A549 (cell line): ENCODE measurements around the gene RCSD1. TPM values are rescaled to one million over a fixed set of nuclear protein-coding genes. Genes with fewer than 3 reads are reported as not detected.
"Not testable (repeated sequence)": the region's sequence is repeated elsewhere in the genome, so short reads cannot be mapped to it uniquely, and the experiment has no call there.

Experiments used
- ATAC-seq, 2 experiments: fragments of 200-7000 bp in 1 of 2; fragments of >200 bp in 1 of 2; cut with Nextera tagmentation in 1 of 2; cut with Tn5 transposase in 1 of 2; 3 replicates each; pipeline versions ENCODE4 v1.8.0 to v1.9.1; 2018 to 2020; ENCODE audit warnings: mild to moderate bottlenecking in 1 of 2, moderate library complexity in 1 of 2
- CTCF ChIA-PET: fragments of 300-600 bp; sonication (Branson Sonifier 250); formaldehyde crosslinking; extraction: SDS; loops from one replicate; lab custom pipeline; 2021; ENCODE audit warnings: antibody characterized with exemption, inconsistent platforms; lab: Yijun Ruan, JAX
- POLR2A ChIA-PET: fragments of 350-600 bp; formaldehyde crosslinking; extraction: SDS; loops from one replicate; lab custom pipeline; 2021; ENCODE audit warnings: antibody characterized with exemption, inconsistent platforms; lab: Yijun Ruan, JAX
- DNase-seq, 2 experiments: peaks; one replicate each; pipeline versions ENCODE4 v3.0.0 to v3.0.0-alpha.2; 2011 to 2016; ENCODE audit warnings: low read depth in 1 of 2, low spot score in 1 of 2
- FAIRE-seq: peaks from 2 replicates; lab custom pipeline; 2011; peaks lifted over from hg19 to GRCh38; lab: Jason Lieb, UNC
- H3K27ac ChIP-seq, 2 experiments: fragments of >200 bp; sonication (Bioruptor Twin); formaldehyde crosslinking; 3 replicates each; pipeline ENCODE4 v1.5.1; 2016 to 2017
- H3K4me1 ChIP-seq: fragments of >200 bp; sonication (Bioruptor Twin); formaldehyde crosslinking; 3 replicates; pipeline ENCODE4 v1.6.1; 2016
- H3K4me2 ChIP-seq: fragments of >200 bp; sonication (Bioruptor Twin); formaldehyde crosslinking; 3 replicates; pipeline ENCODE4 v1.6.1; 2016
- H3K4me3 ChIP-seq: fragments of >200 bp; sonication (Bioruptor Twin); formaldehyde crosslinking; 3 replicates; pipeline ENCODE4 v1.5.1; 2016
- H3K9me3 ChIP-seq: fragments of >200 bp; sonication (Bioruptor Twin); formaldehyde crosslinking; 3 replicates; pipeline ENCODE4 v1.6.1; 2016
- BHLHE40 ChIP-seq: IDR thresholded peaks from 2 replicates; pipeline ENCODE4 v1.6.1; 2012; ENCODE audit warnings: low read depth, low read length, inconsistent platforms
- CBX8 ChIP-seq: fragments of 200-600 bp; sonication (generic); IDR thresholded peaks from 2 replicates; pipeline ENCODE4 v1.6.1; 2016
- CHD2 ChIP-seq: fragments of 150-350 bp; IDR thresholded peaks from 2 replicates; pipeline ENCODE4 v1.6.1; 2014; ENCODE audit warnings: low read length; ENCODE audit not compliant: partially characterized antibody
- CHD4 ChIP-seq: fragments of 200-600 bp; sonication (generic); IDR thresholded peaks from 2 replicates; pipeline ENCODE4 v1.6.1; 2016; ENCODE audit warnings: antibody characterized with exemption, mild to moderate bottlenecking, borderline replicate concordance
- CTCF ChIP-seq: fragments of >200 bp; sonication (Bioruptor Twin); formaldehyde crosslinking; IDR thresholded peaks from 3 replicates; pipeline ENCODE4 v1.5.1; 2016
- EP300 ChIP-seq, 2 experiments: fragments of >200 bp; sonication (Bioruptor Twin); formaldehyde crosslinking; IDR thresholded peaks; 2 replicates in 1 of 2; 3 replicates in 1 of 2; pipeline ENCODE4 v1.6.1; 2016 to 2017
- ESRRA ChIP-seq: fragments of 150-350 bp; IDR thresholded peaks from 2 replicates; pipeline ENCODE4 v1.6.1; 2014; ENCODE audit warnings: mild to moderate bottlenecking, low read length, borderline replicate concordance
- FOSB ChIP-seq: fragments of 250-450 bp; sonication (Bioruptor Pico); IDR thresholded peaks from 2 replicates; pipeline ENCODE4 v1.5.0; 2020; ENCODE audit warnings: mild to moderate bottlenecking, moderate library complexity
- FOSL2 ChIP-seq, 2 experiments: fragments of 450-650 bp in 1 of 2; fragments of >200 bp in 1 of 2; sonication (Bioruptor Twin) in 1 of 2; formaldehyde crosslinking; IDR thresholded peaks; 2 replicates each; pipeline versions ENCODE4 v1.5.0 to v1.6.1; 2016 to 2020; ENCODE audit warnings: mild to moderate bottlenecking in 1 of 2, moderate library complexity in 1 of 2
- HEYL ChIP-seq: fragments of 250-450 bp; sonication (Bioruptor Pico); IDR thresholded peaks from 2 replicates; pipeline ENCODE4 v1.8.0; 2021; ENCODE audit warnings: mild to moderate bottlenecking, moderate library complexity
- MAFK ChIP-seq: fragments of 450-650 bp; IDR thresholded peaks from 2 replicates; pipeline ENCODE4 v1.6.1; 2014; ENCODE audit not compliant: partially characterized antibody
- MAZ ChIP-seq: fragments of 150-350 bp; IDR thresholded peaks from 2 replicates; pipeline ENCODE4 v1.6.1; 2014; ENCODE audit warnings: antibody characterized with exemption, low read depth, low read length, borderline replicate concordance
- NPAS2 ChIP-seq: fragments of 250-450 bp; sonication (Bioruptor Pico); IDR thresholded peaks from 2 replicates; pipeline ENCODE4 v1.8.0; 2022; ENCODE audit warnings: mild to moderate bottlenecking, moderate library complexity, borderline replicate concordance
- RNF2 ChIP-seq: fragments of 200-600 bp; sonication (generic); IDR thresholded peaks from 2 replicates; pipeline ENCODE4 v1.6.1; 2016; ENCODE audit warnings: low read depth, mild to moderate bottlenecking, antibody characterized with exemption, moderate library complexity, borderline replicate concordance
- SMC3 ChIP-seq: fragments of >200 bp; sonication (Bioruptor Twin); formaldehyde crosslinking; IDR thresholded peaks from 3 replicates; pipeline ENCODE4 v1.6.1; 2018; ENCODE audit warnings: inconsistent platforms
- TFCP2L1 ChIP-seq: fragments of 250-450 bp; sonication (Bioruptor Pico); IDR thresholded peaks from 2 replicates; pipeline ENCODE4 v1.5.0; 2021; ENCODE audit warnings: mild to moderate bottlenecking
- ZFP36 ChIP-seq: fragments of 450-650 bp; IDR thresholded peaks from 2 replicates; pipeline ENCODE4 v1.6.1; 2014; ENCODE audit warnings: borderline replicate concordance; ENCODE audit not compliant: partially characterized antibody
- ZNF302 ChIP-seq: fragments of 250-450 bp; sonication (Bioruptor Pico); IDR thresholded peaks from 2 replicates; pipeline ENCODE4 v1.9.0; 2021; ENCODE audit warnings: inconsistent platforms, mild to moderate bottlenecking, moderate library complexity
- WGBS: methylation state at CpG from one replicate; pipeline ENCODE4 v1.1.6; 2017; ENCODE audit errors: missing lambda C conversion rate; 5-methylcytosine and 5-hydroxymethylcytosine counted together
- polyA plus RNA-seq, 4 experiments: library from polyadenylated mRNA; depleted of rRNA in 3 of 4; stranded (reverse); fragments of >200 nt; fragmentation: RNase III in 1 of 4; extraction: RNeasy Plus Mini Kit Qiagen cat#74134 plus additional on column Dnase treatment in 1 of 4; gene quantifications; 2 replicates in 3 of 4; 3 replicates in 1 of 4; pipeline ENCODE4 v1.2.3, GENCODE V29; 2011 to 2017
- TF ChIP-seq, protein P1 (sequence below): fragments of >200 bp; sonication (Bioruptor Twin); formaldehyde crosslinking; IDR thresholded peaks from 2 replicates; pipeline ENCODE4 v1.6.1; 2016
- TF ChIP-seq, protein P2 (sequence below): IDR thresholded peaks from 2 replicates; pipeline ENCODE4 v1.6.1; 2012; ENCODE audit warnings: low read depth, borderline replicate concordance

Gene RCSD1
- polyA plus RNA-seq, 2 of the 4 experiments (the other 2 are of a cell fraction): not detected

DNA sequence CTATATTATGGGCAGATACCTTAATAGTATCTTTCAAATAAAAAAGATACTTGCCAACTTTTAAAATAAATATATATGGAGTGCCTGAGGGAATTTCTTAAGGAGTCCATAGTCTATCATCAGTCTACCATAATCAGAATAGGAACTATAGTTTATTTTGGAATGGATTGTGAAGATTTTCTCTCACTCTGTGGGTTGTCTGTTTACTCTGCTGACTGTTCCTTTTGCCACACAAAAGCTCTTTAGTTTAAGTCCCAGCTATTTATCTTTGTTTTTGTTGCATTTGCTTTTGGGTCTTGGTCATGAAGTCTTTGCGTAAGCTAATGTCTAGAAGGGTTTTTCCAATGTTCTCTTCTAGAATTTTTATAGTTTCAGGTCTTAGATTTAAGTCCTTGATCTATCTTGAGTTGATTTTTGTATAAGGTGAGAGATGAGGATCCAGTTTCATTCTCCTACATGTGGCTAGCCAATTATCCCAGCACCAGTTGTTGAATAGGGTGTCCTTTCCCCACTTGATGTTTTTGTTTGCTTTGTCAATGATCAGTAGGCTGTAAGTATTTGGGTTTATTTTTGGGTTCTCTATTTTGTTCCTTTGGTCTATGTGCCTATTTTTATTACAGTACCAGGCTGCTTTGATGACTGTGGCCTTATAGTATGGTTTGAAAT, 112.5 kb downstream of the RCSD1 start:
- 48% methylated on average over 1 of the region's 1 CpG for WGBS
- CTCF ChIA-PET; FAIRE-seq; POLR2A ChIA-PET; H3K9me3 ChIP-seq; H3K4me3 ChIP-seq; H3K27ac ChIP-seq; TF ChIP-seq FOSL2 (IDR thresholded peaks at IDR 0.05): not testable (repeated sequence)
- peak; percentile 20; the same call in 1 of the 2 replicates for TF ChIP-seq FOSL2 (CRISPR knock-in tag; IDR thresholded peaks at IDR 0.05)
- DNase-seq (peak in 1 of 2 experiments; percentile 13), ATAC-seq (peak in 1 of 2 experiments; percentile 55; a peak in 1 of 6 replicates)
- peak overlapping the region; percentile 32 for H3K4me2 ChIP-seq
- H3K4me1 ChIP-seq: peaks cover 44% of the 10 kb centered on the region

GRCh38 chr1:167744901-167745300, 114.9 kb downstream of the RCSD1 start:
- H3K4me2 ChIP-seq: no peak overlapping the region
- WGBS: 98% methylated on average over 3 of the region's 3 CpGs
- FAIRE-seq (no peak), DNase-seq (no peak), ATAC-seq (no peak)
- no peak overlapping the region for H3K4me3 ChIP-seq
- TF ChIP-seq CTCF (no peak), BHLHE40 (no peak), CHD4 (no peak), CHD2 (no peak), ESRRA (no peak)
- TF ChIP-seq, protein P1, sequence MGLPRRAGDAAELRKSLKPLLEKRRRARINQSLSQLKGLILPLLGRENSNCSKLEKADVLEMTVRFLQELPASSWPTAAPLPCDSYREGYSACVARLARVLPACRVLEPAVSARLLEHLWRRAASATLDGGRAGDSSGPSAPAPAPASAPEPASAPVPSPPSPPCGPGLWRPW: no peak
- no peaks in the 10 kb centered on the region for H3K9me3 ChIP-seq
- POLR2A ChIA-PET: no interaction called here
- H3K27ac ChIP-seq: no peak overlapping the region
- CTCF ChIA-PET: interaction anchor here (0.7 to 1.4 kb wide), 2 partner anchors 17 to 481 kb away, joined by 3 read pairs; no protein-coding TSS in a partner anchor
- peaks cover 68% of the 10 kb centered on the region for H3K4me1 ChIP-seq

DNA sequence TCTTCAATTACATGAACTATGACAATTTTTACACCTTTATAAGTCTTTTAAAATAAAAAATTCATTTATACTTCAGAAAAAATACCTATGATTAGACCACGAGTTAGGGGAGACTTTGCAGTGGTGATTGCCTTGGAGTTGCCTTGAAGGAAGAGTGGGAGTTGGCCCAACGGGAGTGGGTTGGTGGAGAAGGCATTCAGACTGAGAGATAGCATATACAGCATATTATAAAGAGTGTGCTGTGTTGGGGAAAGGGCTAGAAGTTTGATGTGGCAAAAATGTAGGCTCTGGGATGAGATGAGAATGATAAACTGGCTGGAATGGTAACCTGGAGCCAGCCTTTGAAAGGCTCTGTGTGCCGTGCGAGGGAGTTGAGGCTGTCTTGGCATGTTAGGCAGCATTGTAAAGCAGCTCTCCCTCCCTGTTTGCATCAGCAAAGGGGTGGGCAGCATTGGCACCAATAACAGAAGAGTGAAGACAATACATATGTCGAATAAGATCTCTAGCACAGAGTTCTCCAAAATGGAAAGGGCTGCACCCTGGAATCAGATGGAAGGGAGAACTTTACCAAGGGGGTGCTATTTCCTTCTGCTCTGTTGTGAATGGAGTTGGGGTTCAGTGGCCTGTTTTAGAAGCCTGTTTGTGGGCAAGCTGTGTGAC, 116.1 kb downstream of the RCSD1 start:
- CTCF ChIA-PET: no interaction called here

More for the DNA sequence above, 116.1 kb downstream of the RCSD1 start:
- peak overlapping the region in 1 of 2 experiments; percentile 22; a peak in 1 of 6 replicates for H3K27ac ChIP-seq
- TF ChIP-seq, protein P2, sequence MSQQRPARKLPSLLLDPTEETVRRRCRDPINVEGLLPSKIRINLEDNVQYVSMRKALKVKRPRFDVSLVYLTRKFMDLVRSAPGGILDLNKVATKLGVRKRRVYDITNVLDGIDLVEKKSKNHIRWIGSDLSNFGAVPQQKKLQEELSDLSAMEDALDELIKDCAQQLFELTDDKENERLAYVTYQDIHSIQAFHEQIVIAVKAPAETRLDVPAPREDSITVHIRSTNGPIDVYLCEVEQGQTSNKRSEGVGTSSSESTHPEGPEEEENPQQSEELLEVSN: no peak
- TF ChIP-seq MAZ (no peak), RNF2 (no peak), CHD4 (no peak), CBX8 (no peak), MAFK (no peak), FOSL2 (IDR thresholded peaks at IDR 0.05) (no peak), FOSL2 (CRISPR knock-in tag; IDR thresholded peaks at IDR 0.05) (no peak), NPAS2 (CRISPR knock-in tag) (no peak), ZFP36 (no peak), SMC3 (no peak), FOSB (CRISPR knock-in tag) (no peak), HEYL (CRISPR knock-in tag) (no peak), ZNF302 (CRISPR knock-in tag) (no peak), TFCP2L1 (CRISPR knock-in tag) (no peak), EP300 (IDR thresholded peaks at IDR 0.05) (no peak)
- TF ChIP-seq, all 56 proteins: peak for 0
- FAIRE-seq (no peak), ATAC-seq (peak in 1 of 2 experiments; percentile 36; a peak in 2 of 6 replicates), DNase-seq (no peak)
- Histone ChIP-seq H3K4me2 (no peak overlapping the region), H3K4me1 (peaks cover 78% of the 10 kb centered on the region), H3K9me3 (no peaks in the 10 kb centered on the region), H3K4me3 (no peak overlapping the region)
- POLR2A ChIA-PET: no interaction called here
- 82% methylated on average over 5 of the region's 5 CpGs for WGBS
